HepG2 (cell line): ENCODE results near the gene METTL23. TPM values are rescaled to one million over a fixed set of nuclear protein-coding genes. Genes with fewer than 3 reads are reported as not detected.

Source experiments
- CBFB ChIP-seq: sonication (generic); formaldehyde crosslinking; IDR thresholded peaks from 2 replicates; pipeline ENCODE4 v1.4.0; 2020; ENCODE audit warnings: missing genetic modification reagents
- CENPBD1 ChIP-seq: sonication (generic); formaldehyde crosslinking; IDR thresholded peaks from 2 replicates; pipeline ENCODE4 v1.8.0; 2022; ENCODE audit warnings: missing genetic modification reagents, low read depth, mild to moderate bottlenecking, borderline replicate concordance
- CENPT ChIP-seq: sonication (generic); formaldehyde crosslinking; IDR thresholded peaks from 2 replicates; pipeline ENCODE4 v1.8.0; 2022; ENCODE audit warnings: low read depth, mild to moderate bottlenecking, moderate library complexity, missing genetic modification reagents
- DMTF1 ChIP-seq: sonication (generic); formaldehyde crosslinking; IDR thresholded peaks from 2 replicates; pipeline ENCODE4 v1.4.0; 2020; ENCODE audit warnings: mild to moderate bottlenecking, missing genetic modification reagents
- EEA1 ChIP-seq: sonication (generic); formaldehyde crosslinking; IDR thresholded peaks from 2 replicates; pipeline ENCODE4 v1.5.1; 2020; ENCODE audit warnings: mild to moderate bottlenecking, missing genetic modification reagents, borderline replicate concordance
- ERF ChIP-seq: IDR thresholded peaks from 2 replicates; pipeline ENCODE4 v1.6.1; 2018; ENCODE audit warnings: missing biosample characterization, missing genetic modification reagents
- GATAD2A ChIP-seq: IDR thresholded peaks from 2 replicates; pipeline ENCODE4 v1.6.1; 2016
- HOXA9 ChIP-seq: sonication (generic); formaldehyde crosslinking; IDR thresholded peaks from 2 replicates; pipeline ENCODE4 v1.8.1; 2022; ENCODE audit warnings: missing genetic modification reagents, mild to moderate bottlenecking, moderate library complexity, borderline replicate concordance
- KDM1A ChIP-seq: IDR thresholded peaks from 2 replicates; pipeline ENCODE4 v1.6.1; 2016; ENCODE audit warnings: missing compliant biosample characterization
- KLF6 ChIP-seq: IDR thresholded peaks from 2 replicates; pipeline ENCODE4 v1.8.0; 2016; ENCODE audit warnings: missing biosample characterization, missing genetic modification reagents
- LCORL ChIP-seq, 2 experiments: fragments of 450-650 bp in 1 of 2; sonication (generic) in 1 of 2; formaldehyde crosslinking in 1 of 2; IDR thresholded peaks; 2 replicates each; pipeline versions ENCODE4 v1.5.0 to v1.6.1; 2017 to 2020; ENCODE audit warnings: antibody characterized with exemption in 1 of 2, missing genetic modification reagents in 1 of 2
- MTF2 ChIP-seq: sonication (generic); formaldehyde crosslinking; IDR thresholded peaks from 2 replicates; pipeline ENCODE4 v1.5.0; 2020; ENCODE audit warnings: missing genetic modification reagents, borderline replicate concordance
- NKX3-1 ChIP-seq: sonication (generic); formaldehyde crosslinking; IDR thresholded peaks from 2 replicates; pipeline ENCODE4 v1.5.0; 2020; ENCODE audit warnings: missing genetic modification reagents
- REXO4 ChIP-seq: sonication (generic); formaldehyde crosslinking; IDR thresholded peaks from 2 replicates; pipeline ENCODE4 v1.8.0; 2022; ENCODE audit warnings: missing genetic modification reagents, mild to moderate bottlenecking, borderline replicate concordance
- RFX3 ChIP-seq: IDR thresholded peaks from 2 replicates; pipeline ENCODE4 v1.6.1; 2016; ENCODE audit warnings: missing biosample characterization, missing genetic modification reagents
- RNF2 ChIP-seq: fragments of 450-650 bp; conservative IDR thresholded peaks from 2 replicates; pipeline ENCODE4 v1.6.1; 2016; ENCODE audit warnings: low read depth
- ZFP1 ChIP-seq: IDR thresholded peaks from 2 replicates; pipeline ENCODE4 v1.6.1; 2016
- ZFP91 ChIP-seq: sonication (generic); formaldehyde crosslinking; IDR thresholded peaks from 2 replicates; pipeline ENCODE4 v1.9.0; 2022; ENCODE audit warnings: missing genetic modification reagents, mild to moderate bottlenecking, borderline replicate concordance
- ZFX ChIP-seq: sonication (generic); formaldehyde crosslinking; IDR thresholded peaks from 2 replicates; pipeline ENCODE4 v1.4.0; 2020; ENCODE audit warnings: mild to moderate bottlenecking, low read depth, missing genetic modification reagents, moderate library complexity
- ZFY ChIP-seq: sonication (generic); formaldehyde crosslinking; IDR thresholded peaks from 2 replicates; pipeline ENCODE4 v1.4.0; 2020; ENCODE audit warnings: missing genetic modification reagents
- ZNF180 ChIP-seq: sonication (generic); formaldehyde crosslinking; IDR thresholded peaks from 2 replicates; pipeline ENCODE4 v1.4.0; 2020; ENCODE audit warnings: low read depth, missing genetic modification reagents, borderline replicate concordance
- ZNF317 ChIP-seq: sonication (generic); formaldehyde crosslinking; IDR thresholded peaks from 2 replicates; pipeline ENCODE4 v1.5.0; 2020; ENCODE audit warnings: mild to moderate bottlenecking, missing genetic modification reagents
- ZNF597 ChIP-seq: sonication (generic); formaldehyde crosslinking; IDR thresholded peaks from 2 replicates; pipeline ENCODE4 v1.5.0; 2020; ENCODE audit warnings: missing genetic modification reagents
- ZNF777 ChIP-seq: sonication (generic); formaldehyde crosslinking; IDR thresholded peaks from 2 replicates; pipeline ENCODE4 v1.4.0; 2020; ENCODE audit warnings: missing genetic modification reagents
- ZNF83 ChIP-seq: sonication (generic); formaldehyde crosslinking; IDR thresholded peaks from 2 replicates; pipeline ENCODE4 v1.4.0; 2020; ENCODE audit warnings: missing genetic modification reagents, mild to moderate bottlenecking, borderline replicate concordance
- ZNF839 ChIP-seq: sonication (generic); formaldehyde crosslinking; IDR thresholded peaks from 2 replicates; pipeline ENCODE4 v1.4.0; 2020; ENCODE audit warnings: missing genetic modification reagents, mild to moderate bottlenecking, borderline replicate concordance
- polyA plus RNA-seq, 8 experiments: library from polyadenylated mRNA; depleted of rRNA in 3 of 8; stranded (reverse) in 7 of 8; unstranded in 1 of 8; fragments of >200 nt; fragmentation: Illumina TruSeq in 4 of 8; extraction: Trizol in 4 of 8; gene quantifications; 2 replicates each; pipeline versions ENCODE4 v1.2.1 to v1.2.3, GENCODE V29; 2011 to 2016; ENCODE audit warnings: low read depth in 4 of 8, missing spikeins in 1 of 8, mixed read lengths in 1 of 8; ENCODE audit not compliant: insufficient read depth in 1 of 8
- total RNA-seq, 5 experiments: library from RNA; depleted of rRNA; stranded (reverse); fragments of >200 nt; fragmentation: Illumina TruSeq; extraction: Trizol; gene quantifications; 2 replicates each; pipeline ENCODE4 v1.2.3, GENCODE V29; 2016; ENCODE audit warnings: low read depth in 1 of 5

The METTL23 gene
- total and polyA plus RNA-seq, 2 of the 13 experiments (the other 11 are each of a cell fraction or from before 2014, with no cell fraction given) = 39.9 to 104 TPM

- TF ChIP-seq CENPT (CRISPR knock-in tag) (no peak), REXO4 (CRISPR knock-in tag) (no peak), ZFX (peak; percentile 51; the same call in 1 of the 2 replicates), EEA1 (CRISPR knock-in tag) (no peak), ZNF777 (no peak), DMTF1 (CRISPR knock-in tag) (no peak), ZFP1 (CRISPR knock-in tag) (no peak), RNF2 (no peak), CENPBD1 (no peak), RFX3 (CRISPR knock-in tag) (no peak), ZFY (CRISPR knock-in tag) (no peak), KLF6 (no peak), KDM1A (no peak), ZNF317 (CRISPR knock-in tag) (no peak), GATAD2A (peak; percentile 50; the same call in 1 of the 2 replicates), NKX3-1 (CRISPR knock-in tag) (no peak), LCORL (IDR thresholded peaks at IDR 0.05) (no peak), LCORL (CRISPR knock-in tag; IDR thresholded peaks at IDR 0.05) (peak; percentile 63; the same call in 1 of the 2 replicates), ZNF839 (CRISPR knock-in tag) (no peak), ZNF83 (no peak), ERF (CRISPR knock-in tag) (0 out of 2 replicates have a peak, but pooled peaks have one; percentile 15), MTF2 (CRISPR knock-in tag) (0 out of 2 replicates have a peak, but pooled peaks have one; percentile 37), ZNF180 (no peak), ZNF597 (CRISPR knock-in tag) (no peak), HOXA9 (no peak), ZFP91 (peak; percentile 23; the same call in 1 of the 2 replicates), CBFB (CRISPR knock-in tag) (no peak)
Measured at GRCh38 chr17:76707985-76708807, 18.4 kb upstream of the METTL23 start (continued).
